HEK293 (cell line): ENCODE results near the gene TMEM14A.

Source experiments
- CTCF ChIP-seq: fragments of 450-650 bp; formaldehyde crosslinking; IDR thresholded peaks from 2 replicates; pipeline ENCODE4 v1.5.1; 2016; ENCODE audit warnings: missing biosample characterization, missing genetic modification characterization
- ZSCAN23 ChIP-seq: fragments of 450-650 bp; formaldehyde crosslinking; IDR thresholded peaks from 2 replicates; pipeline ENCODE4 v1.5.1; 2016; ENCODE audit warnings: missing biosample characterization, missing genetic modification characterization

DNA sequence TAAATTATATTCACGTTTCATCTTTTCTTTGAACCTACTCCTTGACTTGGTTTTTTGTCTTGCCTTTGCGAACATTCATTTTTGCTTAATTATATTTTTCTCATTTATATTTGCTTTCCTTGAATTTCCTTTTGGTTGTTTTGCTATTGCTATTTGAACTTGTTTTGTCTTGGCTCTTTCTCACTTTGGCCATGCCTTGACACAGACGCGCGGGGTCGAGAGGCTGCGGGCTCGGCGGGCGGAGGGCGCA, 7.1 kb upstream of the TMEM14A start:
- TF ChIP-seq CTCF (tag by site-specific recombination), result peak; percentile 9; the same call in 1 of the 2 replicates
- TF ChIP-seq ZSCAN23 (tag by site-specific recombination), result peak; percentile 11; the same call in 1 of the 2 replicates
